ENCODE data around the gene LMTK2. TPM values are rescaled to one million over a fixed set of nuclear protein-coding genes. Genes with fewer than 3 reads are reported as not detected.

LMTK2 gene
- total RNA-seq, 1 experiment from 2014 or later = 17.8 TPM

GRCh38 chr7:98133181-98133580 lies 26.5 kb downstream of the LMTK2 start:
- no peaks in the 10 kb centered on the region for H3K9me2 ChIP-seq (ENCODE audit: insufficient read depth)
- intact Hi-C loops (cut with micrococcal nuclease) = no loop called here
- no peaks in the 10 kb centered on the region for H3K9me3 ChIP-seq (ENCODE audit: control insufficient read depth in 1 of 2, insufficient read depth in 1 of 2, low read depth in 1 of 2, low read length in 2 of 2)
- peaks cover 50 to 62% of the 10 kb centered on the region in 2 experiments for H3K4me1 ChIP-seq (ENCODE audit: control insufficient read depth in 1 of 2, insufficient read depth in 2 of 2, low read length in 2 of 2)
- CTCF ChIA-PET = interaction anchor here (0.7 kb wide), 1 partner anchor 33 kb away, joined by 3 read pairs; no protein-coding TSS in a partner anchor
- no TSS peak for BruUV-seq (replicated peaks)
- 0 out of 4 replicates have a peak, but pooled peaks cover 0 to 2% of the 10 kb centered on the region in 2 experiments for H3K36me3 ChIP-seq (ENCODE audit: control insufficient read depth in 1 of 2, insufficient read depth in 2 of 2, low read length in 2 of 2)
- H3K4me2 ChIP-seq (ENCODE audit: low read length) = peak overlapping the region; percentile 65
- DNase-seq (ENCODE audit: low read depth, low spot score) = no peak
- RAD21 ChIA-PET (ENCODE audit: low non-redundant PET in 1 of 2, low total read pairs in 2 of 2, uncharacterized antibody in 2 of 2, unreplicated experiment in 2 of 2) = no interaction called here
- H3K27me3 ChIP-seq (ENCODE audit: insufficient read depth, low read length) = no peaks in the 10 kb centered on the region
- H3K9ac ChIP-seq (ENCODE audit: low read length) = no peak overlapping the region
- H3K27ac ChIP-seq (ENCODE audit: low read depth, low read length) = no peak overlapping the region; the same call in 1 of the 2 replicates
- no peak overlapping the region for H2AFZ ChIP-seq (ENCODE audit: low read depth, low read length, poor library complexity, severe bottlenecking)
- POLR2A ChIA-PET = no interaction called here
- peaks cover 27% of the 10 kb centered on the region; the same call in 1 of the 2 replicates for H4K20me1 ChIP-seq (ENCODE audit: insufficient read depth)
- no peak for TF ChIP-seq POLR2A (IDR thresholded peaks at IDR 0.05; ENCODE audit: borderline replicate concordance, extremely low read depth, insufficient read depth, insufficient read length)
- TF ChIP-seq MAX (IDR thresholded peaks at IDR 0.05) = no peak
- TF ChIP-seq JUND (IDR thresholded peaks at IDR 0.05) = no peak
- TF ChIP-seq ATF3 (IDR thresholded peaks at IDR 0.05) = no peak
- no peak for TF ChIP-seq REST (IDR thresholded peaks at IDR 0.05; ENCODE audit: low read depth)
- no peak for TF ChIP-seq ZBTB33 (IDR thresholded peaks at IDR 0.05; ENCODE audit: extremely low read depth, insufficient replicate concordance, low read length)
- no peak for TF ChIP-seq EZH2 (IDR thresholded peaks at IDR 0.05)
- TF ChIP-seq SRF (IDR thresholded peaks at IDR 0.05; ENCODE audit: low read depth) = no peak
- TF ChIP-seq ELF1 (IDR thresholded peaks at IDR 0.05; ENCODE audit: borderline replicate concordance, low read depth) = no peak
- TF ChIP-seq FOSL1 (IDR thresholded peaks at IDR 0.05; ENCODE audit: low read depth) = no peak
- TF ChIP-seq POLR2AphosphoS5 (IDR thresholded peaks at IDR 0.05; ENCODE audit: low read depth, low read length) = no peak
- TF ChIP-seq SP1 (IDR thresholded peaks at IDR 0.05; ENCODE audit: low read depth) = no peak
- no peak for TF ChIP-seq SIN3A (IDR thresholded peaks at IDR 0.05; ENCODE audit: low read depth)
- TF ChIP-seq YY1 (IDR thresholded peaks at IDR 0.05; ENCODE audit: extremely low read depth, insufficient replicate concordance, low read depth, low read length) = no peak
- no peak for TF ChIP-seq CBX3 (IDR thresholded peaks at IDR 0.05; ENCODE audit: low read depth)
- TF ChIP-seq TCF7L2 (IDR thresholded peaks at IDR 0.05; ENCODE audit: borderline replicate concordance, extremely low read depth, insufficient read depth, insufficient read length) = no peak
- no peak for TF ChIP-seq ZFX (IDR thresholded peaks at IDR 0.05)
- TF ChIP-seq RAD21 (IDR thresholded peaks at IDR 0.05; ENCODE audit: low read depth) = no peak
- no peak for TF ChIP-seq CEBPB (IDR thresholded peaks at IDR 0.05; ENCODE audit: low read depth)
- peaks cover 38% of the 10 kb centered on the region; the same call in 1 of the 2 replicates for H3K79me2 ChIP-seq (ENCODE audit: insufficient read depth, low read length)
- ATAC-seq = 0 out of 2 replicates have a peak, but pooled peaks have one; percentile 13
- H3K4me3 ChIP-seq (replicated peaks in 1 of 2; ENCODE audit: low read depth in 1 of 2, low read length in 2 of 2) = peak overlapping the region in 1 of 2 experiments; percentile 13; a peak in 1 of 4 replicates

Data from HCT116 (cell line).